DND-41 (cell line): ENCODE measurements around the gene MTERF4.

Experiments used
- EZH2 ChIP-seq: IDR thresholded peaks from 3 replicates; pipeline ENCODE4 v1.6.1; 2012; ENCODE audit warnings: borderline replicate concordance, low read depth, mild to moderate bottlenecking, moderate library complexity, low read length, inconsistent platforms; ENCODE audit not compliant: severe bottlenecking
- TF ChIP-seq, protein P1 (sequence below): IDR thresholded peaks from 2 replicates; pipeline ENCODE4 v1.5.1; 2012; ENCODE audit warnings: borderline replicate concordance, low read length, moderate library complexity, mild to moderate bottlenecking; ENCODE audit not compliant: poor library complexity, severe bottlenecking; ENCODE audit errors: extremely low read depth

DNA sequence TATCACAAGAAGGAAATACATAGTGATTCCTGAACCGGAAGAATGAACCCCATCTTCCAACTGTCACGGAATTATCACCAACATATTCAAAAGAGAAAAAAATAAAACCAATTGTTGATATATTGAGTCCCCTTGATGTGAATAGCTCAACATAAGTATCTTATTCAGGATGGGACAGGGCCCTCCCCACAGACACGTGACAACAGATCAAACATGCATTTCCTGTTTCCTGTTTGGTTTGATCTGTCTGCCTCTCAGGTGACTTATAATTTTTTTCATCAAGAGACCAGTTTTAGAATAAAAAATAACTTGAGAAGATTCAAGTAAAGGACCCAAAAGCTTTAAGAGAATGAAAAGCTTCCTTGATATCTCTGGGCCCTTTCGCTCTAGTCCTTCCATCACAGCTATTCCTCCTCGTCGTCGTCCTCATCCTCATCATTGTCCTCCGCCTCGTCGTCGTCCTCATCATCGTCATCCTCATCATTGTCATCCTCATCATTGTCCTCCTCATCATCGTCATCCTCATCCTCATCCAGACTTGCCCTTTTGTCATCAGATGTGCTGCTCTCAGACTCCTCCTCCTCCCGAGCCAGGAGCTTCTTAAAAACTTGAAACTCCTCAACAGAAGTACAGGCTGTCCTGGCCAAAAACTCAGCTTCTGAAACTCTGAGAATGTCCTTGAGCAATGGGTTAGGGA, 6.3 kb downstream of the MTERF4 start:
- TF ChIP-seq, protein P1, sequence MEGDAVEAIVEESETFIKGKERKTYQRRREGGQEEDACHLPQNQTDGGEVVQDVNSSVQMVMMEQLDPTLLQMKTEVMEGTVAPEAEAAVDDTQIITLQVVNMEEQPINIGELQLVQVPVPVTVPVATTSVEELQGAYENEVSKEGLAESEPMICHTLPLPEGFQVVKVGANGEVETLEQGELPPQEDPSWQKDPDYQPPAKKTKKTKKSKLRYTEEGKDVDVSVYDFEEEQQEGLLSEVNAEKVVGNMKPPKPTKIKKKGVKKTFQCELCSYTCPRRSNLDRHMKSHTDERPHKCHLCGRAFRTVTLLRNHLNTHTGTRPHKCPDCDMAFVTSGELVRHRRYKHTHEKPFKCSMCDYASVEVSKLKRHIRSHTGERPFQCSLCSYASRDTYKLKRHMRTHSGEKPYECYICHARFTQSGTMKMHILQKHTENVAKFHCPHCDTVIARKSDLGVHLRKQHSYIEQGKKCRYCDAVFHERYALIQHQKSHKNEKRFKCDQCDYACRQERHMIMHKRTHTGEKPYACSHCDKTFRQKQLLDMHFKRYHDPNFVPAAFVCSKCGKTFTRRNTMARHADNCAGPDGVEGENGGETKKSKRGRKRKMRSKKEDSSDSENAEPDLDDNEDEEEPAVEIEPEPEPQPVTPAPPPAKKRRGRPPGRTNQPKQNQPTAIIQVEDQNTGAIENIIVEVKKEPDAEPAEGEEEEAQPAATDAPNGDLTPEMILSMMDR: no peak
- no peak for TF ChIP-seq EZH2
